CD4-positive, alpha-beta T cell treated with Interleukin-1 beta for 1 hour (primary cell): ENCODE results near the gene CABLES2.

Source experiments
- DNase-seq, 2 donors: peaks; one replicate each; pipeline ENCODE4 v3.0.0-alpha.2; 2020 to 2022

Gene CABLES2, protein sequence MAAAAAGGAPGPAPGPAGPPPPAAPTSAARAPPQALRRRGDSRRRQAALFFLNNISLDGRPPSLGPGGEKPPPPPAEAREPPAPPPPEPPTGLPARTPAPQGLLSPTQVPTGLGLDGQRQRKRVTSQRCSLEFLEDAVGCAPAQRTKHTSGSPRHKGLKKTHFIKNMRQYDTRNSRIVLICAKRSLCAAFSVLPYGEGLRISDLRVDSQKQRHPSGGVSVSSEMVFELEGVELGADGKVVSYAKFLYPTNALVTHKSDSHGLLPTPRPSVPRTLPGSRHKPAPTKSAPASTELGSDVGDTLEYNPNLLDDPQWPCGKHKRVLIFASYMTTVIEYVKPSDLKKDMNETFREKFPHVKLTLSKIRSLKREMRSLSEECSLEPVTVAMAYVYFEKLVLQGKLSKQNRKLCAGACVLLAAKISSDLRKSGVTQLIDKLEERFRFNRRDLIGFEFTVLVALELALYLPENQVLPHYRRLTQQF

DNA sequence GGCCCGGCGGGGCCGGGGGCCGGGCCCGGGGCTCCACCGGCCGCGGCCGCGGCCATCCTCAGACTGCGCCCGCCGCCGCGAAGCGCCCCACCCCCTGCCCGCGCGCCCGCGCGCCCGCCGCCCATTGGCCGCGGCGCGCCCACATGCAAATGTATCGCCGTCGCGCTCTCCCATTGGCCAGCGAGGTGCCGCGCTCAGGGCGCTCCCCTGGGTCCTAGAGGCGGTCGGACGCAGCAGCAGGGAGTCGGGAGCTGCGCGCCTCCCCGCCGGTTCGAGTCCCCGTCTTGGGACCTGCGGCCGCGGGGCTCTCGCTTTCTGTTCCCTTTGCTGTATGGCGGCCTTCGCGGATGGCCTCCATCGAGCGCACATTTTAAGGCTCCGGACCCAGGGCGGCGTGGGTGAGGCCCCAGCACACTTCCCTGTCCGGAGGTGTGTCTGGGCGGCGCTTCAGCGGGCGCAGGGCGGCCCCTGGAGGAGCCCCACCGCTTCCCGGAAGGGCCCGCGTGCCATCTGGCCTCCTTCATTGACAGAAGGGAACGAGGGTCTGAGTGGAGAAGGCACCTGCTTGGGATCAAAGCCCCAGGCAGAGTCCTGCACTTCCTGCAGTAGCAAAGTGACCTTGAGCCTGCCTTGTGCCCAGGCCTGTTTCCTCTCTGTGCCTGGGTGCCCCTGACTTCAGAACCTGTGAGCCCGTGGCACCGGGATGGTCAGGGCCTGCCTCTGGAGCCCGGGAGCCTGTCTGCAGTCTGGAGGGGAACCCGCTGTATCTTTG, at the start of gene CABLES2:
CABLES2 (minus strand) TSS at position 65 of the 772 bp plus-strand sequence; CDS start at position 56, 9 bp downstream.
- DNase-seq: peak; percentile 92 to 93

DNA sequence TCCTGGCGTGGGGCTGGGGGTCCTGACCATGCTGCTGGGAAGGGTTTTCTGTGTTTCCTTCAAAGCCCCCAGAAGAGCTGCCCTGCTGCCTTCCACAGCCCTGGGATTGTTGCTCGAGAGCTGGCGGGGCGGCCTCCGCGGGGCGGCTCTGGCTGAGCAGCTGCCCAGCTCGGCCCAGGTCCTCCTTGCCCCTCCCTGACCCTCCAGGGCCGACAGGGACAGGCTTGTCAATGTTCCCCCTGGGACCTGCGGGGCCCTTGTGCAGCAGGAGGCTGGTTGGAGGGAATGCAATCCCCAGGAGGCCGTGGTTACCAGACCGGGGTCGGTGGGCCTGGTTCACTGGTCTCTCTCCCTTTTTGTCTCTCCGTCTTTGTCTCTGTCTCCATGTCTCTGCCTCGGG, 48.8 kb upstream of the CABLES2 start:
- no peak for DNase-seq

DNA sequence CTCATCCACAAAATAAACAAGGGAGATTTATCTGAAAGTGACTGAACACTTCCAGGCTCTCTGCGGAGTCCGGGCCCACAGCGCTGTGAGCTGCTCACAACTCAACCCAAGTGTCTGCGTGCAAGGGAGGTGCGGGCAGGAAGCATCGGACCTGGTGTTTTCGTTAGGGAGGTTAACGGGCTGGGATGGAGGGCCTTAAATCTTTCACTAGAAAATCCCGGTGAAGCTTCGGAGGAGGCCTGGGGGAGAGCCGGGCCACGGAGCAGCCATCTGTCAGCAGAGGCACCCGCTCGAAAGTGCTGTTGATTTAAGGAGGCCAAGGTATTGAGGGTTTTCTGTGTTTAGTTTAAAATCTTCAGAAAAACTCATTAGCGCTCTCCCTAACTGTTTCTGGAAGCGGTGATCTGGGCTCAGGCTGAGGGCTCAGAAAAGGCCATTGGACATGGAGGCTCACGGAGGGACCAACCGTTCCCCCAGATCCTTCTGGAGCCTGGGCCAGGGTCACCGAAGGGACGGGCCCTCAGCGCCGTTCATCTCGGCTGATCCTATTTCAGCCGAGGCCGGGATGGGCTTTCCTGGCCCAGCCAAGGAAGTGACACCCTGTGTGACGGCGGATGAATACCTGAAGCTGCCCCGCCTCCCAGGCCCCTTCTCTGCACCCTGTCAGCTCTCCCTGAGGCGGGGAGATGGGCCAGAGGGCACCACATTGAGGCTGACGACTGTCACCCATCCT, 48.0 kb upstream of the CABLES2 start:
- no peak for DNase-seq

DNA sequence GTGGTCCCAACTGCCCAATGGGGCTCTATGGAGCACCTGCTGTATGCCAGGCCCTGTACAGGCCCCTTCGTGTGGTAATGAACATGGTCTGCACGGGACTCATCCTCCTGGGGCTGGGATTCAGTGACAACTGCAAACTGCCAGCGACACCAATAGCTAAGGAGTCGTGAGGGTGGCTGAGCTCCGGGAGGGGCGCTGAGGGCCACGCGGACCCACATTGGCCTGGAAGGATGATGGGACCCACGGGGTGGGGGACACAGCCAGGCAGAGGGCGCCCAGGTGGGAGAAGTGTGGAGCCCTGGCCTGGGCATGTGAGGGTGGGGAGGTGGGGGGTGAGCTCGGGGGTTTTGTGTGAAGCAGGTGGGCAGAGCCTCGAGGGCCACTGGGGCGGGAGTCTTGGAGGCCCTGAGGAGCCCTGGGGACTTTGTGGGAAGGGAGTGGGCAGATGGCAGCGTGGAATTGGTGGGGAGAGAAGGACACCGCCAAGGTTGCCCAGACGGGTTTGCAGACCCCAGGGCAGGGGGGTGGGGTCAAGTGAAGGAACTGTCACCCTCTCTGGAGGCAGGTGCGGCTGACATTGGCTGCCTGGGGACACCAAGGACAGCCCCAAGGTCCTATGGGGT, 46.2 kb upstream of the CABLES2 start:
- no peak for DNase-seq

DNA sequence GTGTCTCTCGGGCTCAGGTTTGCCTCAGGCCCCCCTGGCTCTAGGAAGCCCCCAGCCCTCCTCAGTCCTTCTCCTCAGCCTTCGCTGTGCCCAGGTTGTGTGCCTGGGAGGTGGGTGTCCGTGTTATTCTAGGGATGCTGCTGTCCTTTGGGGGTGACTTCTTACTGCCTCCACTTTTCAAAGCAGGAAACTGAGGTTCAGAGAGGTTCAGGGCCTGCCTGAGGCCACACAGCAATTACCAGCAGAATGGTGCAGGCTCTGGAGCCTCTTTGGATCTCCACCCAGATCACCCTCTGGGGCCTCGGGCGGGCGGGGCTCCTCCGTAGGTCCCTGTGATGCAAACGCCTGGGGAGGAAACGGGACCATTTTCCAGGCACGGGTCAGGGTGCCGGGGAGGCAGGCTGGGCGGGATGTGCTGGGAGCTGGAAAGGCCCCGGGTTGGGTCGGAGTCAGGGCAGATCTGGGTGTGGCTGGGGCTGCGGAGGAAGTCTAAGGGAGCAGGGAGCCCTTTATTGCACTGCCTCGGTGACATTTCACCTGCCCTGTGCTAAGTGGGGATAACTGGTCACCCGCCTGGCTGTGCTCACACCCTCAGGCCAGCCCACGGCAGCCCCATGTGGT, 45.5 kb upstream of the CABLES2 start:
- no peak for DNase-seq

DNA sequence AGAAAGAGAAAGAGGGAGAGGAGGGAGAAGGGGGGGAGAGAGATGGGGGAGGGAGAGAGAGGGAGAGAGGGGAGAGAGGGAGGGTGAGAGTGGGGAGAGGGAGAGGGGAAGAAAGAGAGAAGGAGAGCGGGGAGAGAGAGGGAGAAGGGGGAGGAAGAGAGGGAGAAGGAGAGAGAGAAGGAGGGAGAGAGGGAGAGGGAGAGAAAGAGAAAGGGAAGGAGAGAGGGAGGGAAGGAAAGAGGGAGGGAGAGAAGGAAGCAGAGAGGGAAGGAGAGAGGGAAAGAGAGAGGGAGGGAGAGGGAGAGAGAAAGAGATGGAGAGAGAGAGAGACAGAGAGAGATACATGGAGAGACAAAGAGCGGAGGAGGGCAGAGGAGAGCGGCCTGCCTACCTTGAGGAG, 44.9 kb upstream of the CABLES2 start:
- no peak for DNase-seq

DNA sequence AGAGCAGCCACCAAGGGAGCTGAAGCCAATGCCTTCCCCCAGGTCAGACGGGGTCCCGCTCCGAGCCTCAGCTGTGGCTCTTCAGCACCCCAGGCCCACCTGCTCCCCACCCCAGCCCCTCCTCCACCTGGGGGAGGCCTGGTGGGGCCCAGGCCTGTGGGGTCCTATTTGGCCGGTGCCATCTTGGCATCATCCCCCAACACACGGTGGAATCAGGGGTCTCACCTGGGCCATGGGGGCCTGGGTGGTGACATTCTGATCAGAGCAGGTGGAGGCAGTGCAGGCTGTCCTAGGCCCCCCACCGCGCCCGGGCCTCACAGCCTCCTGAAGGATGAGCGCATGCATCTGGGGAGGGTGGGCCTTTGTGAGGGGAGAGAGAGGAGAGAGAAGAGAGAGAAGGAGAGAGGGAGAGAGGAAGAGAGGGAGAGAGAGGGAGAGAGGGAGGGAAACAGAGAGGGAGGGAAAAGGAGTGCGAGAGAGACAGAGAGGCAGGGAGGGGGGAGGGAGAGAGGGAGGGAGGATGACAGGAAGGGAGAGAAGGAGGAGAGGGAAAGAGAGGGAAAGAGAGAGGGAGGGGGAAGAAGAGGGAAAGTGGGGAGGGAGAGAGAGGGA, 44.2 kb upstream of the CABLES2 start:
- DNase-seq: no peak

DNA sequence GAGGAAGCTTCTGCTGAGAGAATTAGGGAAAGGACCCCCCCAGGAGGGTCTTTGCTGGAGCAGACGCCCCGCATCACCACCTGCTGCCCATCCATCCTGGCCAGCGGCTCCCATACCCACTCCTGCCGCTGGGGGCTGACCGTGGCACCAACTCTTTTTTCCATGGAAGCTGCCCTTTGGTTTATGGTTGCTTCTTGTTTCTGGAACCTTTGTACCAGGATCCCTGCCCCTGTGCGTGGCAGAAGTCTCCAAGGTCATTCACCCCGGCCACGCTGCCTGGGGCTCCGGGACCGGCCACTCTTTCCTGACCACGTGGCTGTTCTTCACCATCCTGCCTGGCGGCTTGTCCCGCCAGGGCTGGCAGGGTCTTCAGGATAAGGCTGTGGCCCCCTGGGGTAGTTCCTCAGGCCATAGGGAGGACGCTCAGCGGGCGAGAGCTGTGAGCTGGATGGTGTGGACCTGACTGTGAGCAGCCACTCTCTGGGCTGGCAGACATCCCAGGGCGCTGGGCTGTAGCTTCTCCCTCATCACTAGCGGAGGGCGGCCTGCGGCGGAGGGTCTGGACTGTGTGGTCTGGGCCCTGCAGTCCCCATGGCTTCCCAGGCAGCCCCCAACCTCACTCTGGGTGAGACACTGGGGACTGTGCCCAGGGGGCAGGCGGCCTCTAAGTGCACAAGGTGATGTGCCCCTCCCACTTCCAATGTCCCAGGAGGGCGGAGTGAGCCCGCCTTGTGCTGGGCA, 43.0 kb upstream of the CABLES2 start:
- DNase-seq: no peak

DNA sequence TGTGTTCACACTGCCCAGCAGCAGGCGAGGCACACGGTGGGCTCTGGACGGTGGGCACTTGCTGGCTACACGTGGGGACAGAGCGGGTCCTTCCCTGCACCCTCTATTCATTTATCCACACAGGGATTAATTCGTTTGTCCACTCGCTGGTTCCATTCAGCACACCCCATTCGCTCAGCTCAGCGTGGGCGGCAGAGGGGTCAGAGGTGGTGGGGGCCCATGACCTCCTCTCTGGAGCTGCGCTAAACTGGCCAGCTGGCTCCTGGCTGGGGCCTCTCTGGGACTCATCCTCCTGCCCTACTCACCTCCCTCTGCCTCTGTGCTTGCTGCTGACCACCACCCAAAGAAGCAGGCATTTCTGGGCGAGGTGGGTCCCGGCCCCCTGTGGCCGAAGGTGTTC, 41.7 kb upstream of the CABLES2 start:
- DNase-seq: no peak

DNA sequence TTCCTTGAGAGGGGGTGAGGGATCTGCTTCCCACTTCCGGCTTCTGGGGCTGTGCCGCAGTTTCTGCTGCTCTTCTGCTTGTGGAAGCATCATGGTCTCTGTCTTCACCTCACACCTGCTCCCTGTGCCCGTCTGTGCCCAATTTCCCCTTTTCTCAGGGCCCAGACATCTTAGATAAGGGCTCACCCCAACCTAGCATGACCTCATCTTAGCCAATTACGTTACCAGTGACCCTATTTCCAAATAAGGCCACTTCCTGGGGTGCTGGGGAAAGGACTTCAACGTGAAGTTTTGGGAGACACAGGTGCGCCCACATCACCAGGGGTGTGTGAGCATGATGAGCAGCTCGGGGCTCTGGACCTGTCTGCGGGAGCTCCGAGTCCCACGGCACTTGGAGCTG, 41.0 kb upstream of the CABLES2 start:
- DNase-seq: no peak

DNA sequence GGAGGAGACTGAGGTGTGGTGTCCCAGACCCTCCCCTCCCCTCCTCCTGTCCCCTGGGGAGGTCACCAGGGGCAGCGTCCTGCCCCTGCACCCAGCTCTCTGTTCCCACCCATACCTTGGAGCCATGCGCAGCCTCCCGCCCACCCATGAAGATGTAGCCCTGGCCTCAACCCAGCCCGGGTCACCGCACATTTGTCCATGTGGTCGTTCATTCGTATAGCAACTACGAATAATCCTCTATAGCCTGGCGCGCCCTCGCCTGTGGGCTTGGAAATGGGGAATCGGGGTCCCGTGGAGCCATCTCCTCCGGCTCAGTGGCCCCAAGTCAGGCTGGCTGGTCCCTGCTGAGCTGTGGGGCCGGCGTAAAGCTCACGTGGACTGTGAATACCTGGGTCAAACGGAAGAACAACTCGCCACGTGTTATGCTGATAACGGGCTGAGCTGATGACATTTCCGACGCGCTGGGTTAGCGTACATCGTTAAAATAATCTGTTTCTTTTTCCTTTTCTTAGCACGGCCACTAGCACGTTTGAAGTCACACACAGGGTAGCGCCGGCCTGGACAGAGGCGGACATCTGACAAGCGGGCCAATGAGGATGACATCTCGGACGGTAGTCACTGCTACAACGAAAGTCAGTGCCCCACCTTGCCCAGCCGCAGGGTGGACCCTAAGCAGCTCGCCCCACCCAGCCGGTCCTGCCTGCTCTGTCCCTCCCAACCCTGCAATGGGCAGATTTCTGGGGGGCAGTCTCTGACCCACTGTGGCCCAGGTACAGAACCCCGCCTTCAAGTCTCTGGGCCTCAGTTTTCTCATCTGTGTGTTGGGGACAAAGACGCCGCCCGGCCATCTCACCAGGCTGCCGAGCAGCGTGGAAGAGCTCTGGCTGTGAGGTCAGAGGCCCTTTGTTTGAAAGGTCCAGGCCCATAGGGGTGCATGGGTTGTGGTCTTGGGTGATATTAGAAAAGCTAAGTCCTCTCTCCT, 40.1 kb upstream of the CABLES2 start:
- DNase-seq: no peak

DNA sequence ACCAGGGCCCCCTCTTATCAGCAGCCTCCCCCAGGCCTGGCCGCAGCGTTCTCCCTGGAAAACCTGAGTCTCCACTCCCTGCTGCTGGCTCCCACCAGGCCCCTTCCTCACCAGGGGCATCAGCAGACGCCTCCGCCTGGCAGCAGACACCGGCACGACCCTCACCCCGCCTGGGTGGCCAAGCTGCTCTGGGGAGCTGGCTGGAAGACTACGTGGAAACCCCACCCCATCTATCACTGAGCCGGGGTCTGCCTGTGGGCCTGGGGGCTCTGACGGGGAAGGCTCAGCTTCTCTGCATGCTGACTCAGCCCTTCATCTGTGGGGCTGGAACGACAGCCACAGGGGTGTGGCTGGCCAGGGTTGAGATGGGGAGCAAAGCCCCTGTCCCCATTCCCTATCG, 39.4 kb upstream of the CABLES2 start:
- no peak for DNase-seq

DNA sequence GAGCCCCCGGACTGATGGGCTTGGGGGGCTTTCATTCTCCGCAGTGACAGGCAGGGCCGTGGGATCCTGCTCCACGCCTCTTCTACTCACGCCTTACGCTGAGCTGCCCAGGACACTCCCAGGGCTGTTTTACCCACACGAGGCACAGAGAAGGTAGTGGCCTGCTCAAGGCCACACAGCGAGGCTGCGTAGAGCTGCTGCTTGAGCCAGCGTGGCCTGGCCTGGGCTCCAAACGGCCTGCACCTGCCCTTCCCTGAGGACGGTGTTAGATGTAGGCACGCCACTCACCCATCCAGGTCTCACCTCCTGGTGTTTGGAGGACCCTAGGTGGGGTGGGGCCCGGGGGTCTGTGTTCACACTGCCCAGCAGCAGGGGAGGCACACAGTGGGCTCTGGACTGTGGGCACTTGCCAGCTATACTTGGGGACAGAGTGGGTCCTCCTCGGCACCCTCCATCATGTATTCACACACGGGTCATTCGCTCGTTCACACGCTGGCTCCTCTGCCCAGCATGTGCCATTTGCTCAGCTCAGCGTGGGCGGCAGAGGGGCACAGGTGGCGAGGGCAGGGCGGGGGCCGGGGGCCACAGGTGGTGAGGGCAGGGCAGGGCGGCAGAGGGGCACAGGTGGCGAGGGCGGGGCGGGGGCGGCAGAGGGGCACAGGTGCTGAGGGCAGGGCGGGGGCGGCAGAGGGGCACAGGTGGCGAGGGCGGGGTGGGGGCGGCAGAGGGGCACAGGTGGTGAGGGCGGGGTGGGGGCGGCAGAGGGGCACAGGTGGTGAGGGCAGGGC, 38.7 kb upstream of the CABLES2 start:
- no peak for DNase-seq

DNA sequence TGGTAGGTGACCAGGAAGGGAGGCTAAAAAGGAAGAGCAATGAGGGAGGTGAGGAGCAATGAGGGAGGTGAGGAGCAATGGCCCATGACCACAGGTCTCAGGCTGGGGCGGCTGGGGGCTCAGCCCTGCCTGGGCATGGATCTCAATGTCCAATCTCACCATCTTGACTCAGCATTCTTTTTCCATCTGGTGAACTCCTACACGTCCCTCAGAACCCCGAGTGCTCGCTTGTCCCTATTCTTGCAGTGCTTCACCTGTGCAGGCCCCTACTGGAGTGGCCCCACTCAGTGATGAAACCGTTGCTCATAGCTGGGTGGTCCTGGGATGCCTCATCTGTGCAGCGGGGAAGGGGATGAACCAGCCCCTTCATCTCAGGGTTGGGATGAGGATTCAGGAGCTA, 37.2 kb upstream of the CABLES2 start:
- no peak for DNase-seq

DNA sequence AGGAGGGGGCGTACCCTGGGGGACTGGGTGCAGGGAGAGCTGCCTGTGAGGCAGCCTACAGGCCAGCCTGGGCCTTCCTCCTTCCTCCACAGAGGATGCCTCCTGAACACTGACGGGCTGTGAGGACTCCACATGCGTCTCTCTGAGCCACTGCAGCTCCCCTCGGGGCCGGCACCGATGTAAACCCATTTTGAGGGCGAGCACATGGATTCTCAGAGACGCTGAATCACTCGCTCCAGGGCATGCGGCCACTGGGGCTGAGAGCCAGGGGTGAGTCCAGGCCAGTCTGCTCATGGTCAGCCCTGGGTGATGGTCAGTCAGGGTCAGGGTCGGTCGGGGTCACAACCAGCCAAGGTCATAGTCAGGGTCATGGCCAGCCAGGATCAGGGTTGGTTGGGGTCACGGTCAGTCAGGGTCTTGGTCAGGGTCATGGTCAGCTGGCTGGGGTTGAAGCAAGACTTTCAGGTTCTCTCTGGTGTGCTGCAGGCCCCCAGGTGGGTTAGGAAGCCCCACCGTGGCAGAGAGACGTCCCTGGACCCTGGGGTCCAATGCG, 35.0 kb upstream of the CABLES2 start:
- no peak for DNase-seq

DNA sequence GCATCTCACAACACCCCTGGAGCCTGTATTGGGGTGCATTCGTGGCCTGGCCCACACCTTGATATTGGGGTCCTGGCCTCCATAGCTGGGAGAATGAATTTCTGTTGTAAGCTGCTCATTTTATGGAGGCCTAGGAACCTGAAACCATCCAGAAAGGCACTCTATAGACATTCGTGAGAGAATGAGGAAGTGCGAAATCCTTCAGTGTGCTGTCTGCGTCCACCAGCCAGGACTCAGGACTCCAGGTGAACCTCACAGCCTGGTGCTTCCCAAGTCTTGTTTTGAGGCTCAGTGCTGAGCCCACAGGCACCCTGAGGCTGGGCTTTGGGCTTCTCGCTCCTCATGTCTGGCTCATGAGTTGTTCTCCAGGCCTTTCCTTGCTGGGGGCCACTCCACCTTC, 32.1 kb upstream of the CABLES2 start:
- DNase-seq: no peak

DNA sequence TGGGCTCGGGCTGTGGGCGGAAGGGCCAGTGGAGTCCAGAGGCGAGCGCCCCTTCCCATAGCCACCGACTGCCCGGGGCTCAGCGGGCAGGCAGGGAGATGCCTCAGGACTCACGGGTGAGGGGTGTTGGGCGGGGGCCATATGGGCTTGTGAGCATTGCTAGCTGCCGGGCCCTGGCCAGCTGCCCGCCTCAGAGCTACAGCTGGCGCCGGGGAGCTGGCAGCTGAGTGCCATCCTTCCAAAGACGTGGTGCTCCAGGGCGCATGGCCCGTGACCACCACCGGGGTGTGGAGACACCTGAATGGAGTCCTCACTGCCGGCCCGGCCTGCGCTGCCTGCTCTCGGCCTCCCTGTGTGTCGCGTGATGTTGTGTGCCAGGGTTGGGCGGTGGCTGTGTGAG, 30.8 kb upstream of the CABLES2 start:
- DNase-seq: no peak

DNA sequence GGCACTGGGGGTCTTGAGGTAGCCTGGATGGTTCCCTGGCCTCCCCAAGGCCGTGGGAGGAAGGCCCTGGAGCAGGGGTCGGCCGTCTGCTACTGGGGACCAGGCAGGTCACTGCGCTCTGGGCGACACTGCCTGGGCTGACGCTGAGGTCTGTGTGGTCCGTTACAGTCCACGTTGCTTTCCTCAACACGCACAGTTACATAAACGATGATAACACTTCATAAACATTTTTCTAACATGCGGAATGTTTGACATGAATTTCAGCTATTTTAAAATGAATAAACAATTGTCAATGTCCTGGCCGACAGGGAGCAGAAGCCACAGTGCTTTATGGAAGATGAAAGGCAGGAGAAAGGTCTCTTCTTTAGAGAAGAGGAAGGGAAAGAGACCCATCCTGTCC, 30.4 kb upstream of the CABLES2 start:
- DNase-seq: no peak

DNA sequence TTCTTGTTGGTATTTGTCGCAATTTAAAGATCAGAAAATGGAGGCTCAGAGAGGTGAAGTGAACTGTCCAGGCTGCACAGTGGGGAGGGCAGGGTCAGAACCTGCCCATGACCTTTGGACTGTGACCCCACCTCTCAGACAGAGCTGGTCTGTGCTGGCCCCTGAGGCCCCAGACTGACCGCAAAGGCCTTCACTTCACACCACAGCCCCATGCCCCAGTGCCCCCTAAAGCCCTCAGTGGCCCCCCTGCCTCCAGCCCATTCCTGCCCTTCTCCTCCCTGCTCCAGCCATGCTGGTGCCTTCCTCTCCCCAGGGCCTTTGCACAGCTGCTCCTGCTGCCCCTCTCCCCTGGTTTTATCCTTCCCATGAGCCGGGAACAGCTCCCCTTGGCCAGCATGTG, 29.6 kb upstream of the CABLES2 start:
- DNase-seq: no peak
